GM10847 (cell line): Measurements from ENCODE around the gene LRRC34.

Experiments
- POLR2A ChIP-seq: IDR thresholded peaks from 2 replicates; pipeline ENCODE4 v1.6.1; 2011; ENCODE audit not compliant: insufficient read length; ENCODE audit errors: extremely low read depth

The LRRC34 gene

GRCh38 chr3:169822540-169822939 lies 9.8 kb upstream of the LRRC34 start:
- TF ChIP-seq POLR2A = no peak

DNA sequence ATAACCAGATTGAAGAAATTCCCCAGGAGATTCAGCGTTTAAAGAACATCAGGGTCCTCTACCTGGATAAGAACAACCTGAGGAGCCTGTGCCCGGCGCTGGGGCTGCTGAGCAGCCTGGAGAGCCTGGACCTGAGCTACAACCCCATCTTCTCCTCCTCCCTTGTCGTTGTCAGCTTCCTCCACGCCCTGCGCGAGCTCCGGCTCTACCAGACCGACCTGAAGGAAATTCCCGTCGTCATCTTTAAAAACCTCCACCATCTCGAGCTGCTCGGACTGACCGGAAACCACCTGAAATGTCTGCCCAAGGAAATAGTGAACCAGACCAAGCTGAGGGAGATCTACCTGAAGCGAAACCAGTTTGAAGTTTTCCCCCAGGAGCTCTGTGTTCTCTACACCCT lies 9.4 kb upstream of the LRRC34 start:
- no peak for TF ChIP-seq POLR2A

DNA sequence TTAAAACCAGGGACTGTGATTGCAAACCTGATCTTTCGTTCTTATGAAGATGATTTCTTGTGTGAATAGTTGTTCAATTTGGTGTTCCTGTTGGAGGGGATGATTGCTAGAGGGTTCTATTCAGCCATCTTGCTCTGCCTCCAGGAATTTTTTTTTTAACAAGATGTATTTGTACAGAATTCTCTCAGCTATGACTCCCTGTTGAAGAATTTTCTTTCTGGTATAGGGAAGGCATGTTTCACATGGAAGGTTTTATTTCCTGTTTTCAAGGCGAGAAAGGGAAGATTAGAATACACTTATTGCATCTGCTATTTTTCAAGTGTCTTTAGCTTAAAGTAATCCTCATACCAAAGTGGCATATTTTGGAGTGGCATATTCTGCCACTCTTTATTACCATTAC lies 5.6 kb upstream of the LRRC34 start:
- no peak for TF ChIP-seq POLR2A

- TF ChIP-seq POLR2A = no peak
Observed at GRCh38 chr3:169815590-169816150, 3.0 kb upstream of the LRRC34 start.

- TF ChIP-seq POLR2A = no peak
Observed at GRCh38 chr3:169813757-169814517, 1.2 kb upstream of the LRRC34 start.

- no peak for TF ChIP-seq POLR2A
Observed at GRCh38 chr3:169813278-169813677, 574 bp upstream of the LRRC34 start.

DNA sequence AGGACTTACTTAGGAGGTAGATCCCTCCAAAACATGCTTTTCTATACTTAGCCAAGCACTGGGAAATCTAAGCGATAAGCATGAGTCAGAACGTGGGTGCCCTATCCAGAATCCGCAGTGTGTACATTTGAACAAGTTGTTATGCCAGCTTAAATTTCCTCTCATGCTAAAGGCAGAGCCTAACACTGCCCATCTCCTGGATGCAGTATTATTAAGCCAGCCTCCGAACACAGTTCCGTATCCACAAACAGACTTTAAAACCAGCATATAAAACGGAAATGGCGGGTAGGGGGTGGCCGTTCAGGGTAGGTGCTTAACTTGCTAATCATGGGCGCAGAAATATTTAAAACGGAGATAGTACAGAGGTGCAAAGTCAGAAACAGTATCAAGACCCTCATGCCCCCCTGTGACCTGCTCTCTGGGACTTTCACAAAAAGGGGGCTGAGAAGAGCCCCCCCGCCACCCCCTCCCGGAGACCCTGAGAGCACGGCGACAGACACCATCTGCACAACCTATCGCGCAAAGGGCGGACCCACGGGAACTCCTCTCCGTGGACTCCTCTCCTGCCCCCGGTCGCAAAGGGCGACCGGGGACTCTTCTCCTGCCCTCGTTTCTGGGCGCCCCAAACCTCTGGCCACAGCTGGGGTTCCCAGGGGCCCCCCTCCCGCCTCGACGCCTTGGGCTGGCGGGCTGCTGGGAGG lies 923 bp downstream of the LRRC34 start:
- no peak for TF ChIP-seq POLR2A

- no peak for TF ChIP-seq POLR2A
Observed at GRCh38 chr3:169809230-169809795, 3.4 kb downstream of the LRRC34 start.

- TF ChIP-seq POLR2A = no peak
Observed at GRCh38 chr3:169804681-169805080, 8.0 kb downstream of the LRRC34 start.

- TF ChIP-seq POLR2A = no peak
Observed at GRCh38 chr3:169792359-169792758, 20.3 kb downstream of the LRRC34 start.

DNA sequence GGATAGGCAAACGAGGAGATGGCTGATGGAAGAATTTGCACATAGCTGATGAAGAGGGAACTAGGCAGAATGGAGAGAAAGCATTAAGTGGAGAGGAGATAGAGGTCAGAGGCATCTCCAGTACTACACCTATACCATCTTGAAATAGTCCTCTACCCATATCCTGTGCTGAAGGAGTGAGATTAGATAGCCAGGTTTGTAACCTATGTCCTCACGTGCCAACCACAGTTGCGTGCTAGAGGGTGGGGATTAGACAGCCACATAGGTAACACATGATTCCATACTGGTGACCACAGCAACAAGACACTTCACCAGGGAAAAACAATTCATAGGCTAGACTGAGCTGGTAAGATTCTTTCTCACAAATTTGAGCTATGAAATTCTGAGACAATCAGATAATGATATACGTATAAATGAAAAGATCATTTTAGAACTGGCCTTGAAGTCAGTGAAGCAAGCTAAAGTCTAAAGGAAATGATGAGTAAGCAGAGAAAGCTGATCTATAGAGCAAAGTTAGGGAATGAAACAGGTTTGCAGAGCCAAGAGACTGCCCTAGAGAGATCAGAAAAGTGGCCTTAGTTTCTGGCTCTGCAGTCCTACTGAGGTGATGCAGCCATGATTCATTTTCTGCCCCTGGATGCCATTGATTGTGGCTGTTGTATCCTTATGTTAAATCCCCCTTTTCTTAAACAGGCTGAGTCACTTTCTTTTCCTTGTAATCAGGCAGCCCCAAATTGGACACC lies 21.8 kb downstream of the LRRC34 start:
- no peak for TF ChIP-seq POLR2A

DNA sequence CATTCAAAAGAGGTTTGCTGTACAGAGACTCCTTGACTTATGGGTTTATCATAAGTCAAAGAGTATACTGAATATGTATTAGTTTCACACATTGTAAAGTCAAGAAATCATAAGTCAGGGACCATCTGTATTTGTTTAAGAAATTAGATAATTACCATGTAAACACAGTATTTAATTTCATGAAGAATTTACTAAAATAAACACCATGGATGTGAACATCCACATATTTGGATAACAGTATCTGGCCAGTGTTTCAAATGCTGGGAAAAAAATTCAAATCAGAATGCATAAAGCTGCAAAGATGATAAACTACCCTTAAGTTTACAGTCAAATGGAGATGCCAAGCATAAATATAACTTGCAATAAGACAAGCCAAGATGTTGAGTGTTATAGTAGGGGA lies 22.5 kb downstream of the LRRC34 start:
- no peak for TF ChIP-seq POLR2A

DNA sequence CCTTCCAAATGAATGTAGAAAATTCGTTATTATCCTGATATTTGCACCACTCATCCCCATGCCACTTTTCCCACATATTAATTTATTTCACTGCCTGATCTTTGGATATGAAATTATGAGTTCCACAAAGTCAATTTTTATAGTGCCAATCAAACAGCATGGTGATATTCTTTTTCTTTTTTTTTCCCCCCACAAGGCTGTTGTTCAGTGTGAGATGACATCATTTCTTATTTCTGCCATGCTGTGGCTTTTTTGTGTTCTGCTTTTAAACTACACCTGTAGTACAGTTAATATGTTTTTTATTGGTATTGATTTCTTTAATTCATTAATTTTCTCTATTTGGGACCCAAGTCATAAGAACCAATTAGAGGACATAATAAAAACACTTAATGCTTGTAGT lies 24.9 kb downstream of the LRRC34 start:
- TF ChIP-seq POLR2A = no peak

DNA sequence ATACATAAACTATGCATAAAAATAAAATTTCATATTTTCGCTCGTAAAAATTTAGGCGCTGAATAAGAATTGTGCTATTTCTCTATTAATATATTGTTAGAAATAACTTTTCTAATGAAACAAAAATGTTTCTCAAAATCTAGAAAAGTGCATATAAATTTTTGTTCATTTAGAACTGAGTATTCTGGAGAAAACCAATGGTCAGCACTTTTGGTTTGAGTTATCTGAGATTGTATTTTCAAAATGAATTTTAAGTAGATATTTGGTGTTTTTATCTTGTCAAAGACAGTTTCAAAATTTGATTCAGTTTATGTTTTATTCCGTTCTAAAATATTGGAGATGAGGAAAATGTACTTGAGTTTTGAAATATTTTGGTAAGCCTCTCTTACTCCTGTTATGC lies 25.6 kb downstream of the LRRC34 start:
- TF ChIP-seq POLR2A = no peak

GRCh38 chr3:169781209-169781855 lies 31.4 kb downstream of the LRRC34 start:
- no peak for TF ChIP-seq POLR2A

GRCh38 chr3:169780742-169781141 lies 32.0 kb downstream of the LRRC34 start:
- TF ChIP-seq POLR2A = no peak

- TF ChIP-seq POLR2A = no peak
Observed at GRCh38 chr3:169777822-169778221, 34.9 kb downstream of the LRRC34 start.
